A673 (cell line): ENCODE data around the gene GAS7. TPM values are rescaled to one million over a fixed set of nuclear protein-coding genes. Genes with fewer than 3 reads are reported as not detected.

Experiments
- BruUV-seq: library from RNA; stranded (reverse); fragments of 400-500 nt; replicated peaks from 2 replicates; lab custom pipeline; 2021; lab: Mats Ljungman, UMichigan
- CTCF ChIA-PET: fragments of 300-600 bp; sonication (Branson Sonifier 250); formaldehyde crosslinking; loops from one replicate; lab custom pipeline; 2022; ENCODE audit warnings: antibody characterized with exemption; lab: Charles Lee
- POLR2A ChIA-PET: fragments of 300-600 bp; sonication (Branson Sonifier 250); formaldehyde crosslinking; loops from one replicate; lab custom pipeline; 2022; ENCODE audit warnings: antibody characterized with exemption; ENCODE audit not compliant: low non-redundant PET; lab: Charles Lee
- DNase-seq: peaks from one replicate; pipeline ENCODE4 v3.0.0-alpha.2; 2015; ENCODE audit warnings: low spot score
- H3K27ac ChIP-seq: fragments of 200-600 bp; sonication (generic); 2 replicates; pipeline ENCODE4 v1.5.1; 2016; ENCODE audit warnings: mixed run types, low read depth, mild to moderate bottlenecking, mixed read lengths, antibody characterized with exemption, low read length; ENCODE audit not compliant: poor library complexity, severe bottlenecking
- H3K27me3 ChIP-seq: fragments of 200-600 bp; sonication (generic); replicated peaks from 2 replicates; pipeline ENCODE4 v1.6.1; 2017; ENCODE audit warnings: mixed run types, low read depth, mild to moderate bottlenecking, mixed read lengths, antibody characterized with exemption, low read length; ENCODE audit not compliant: insufficient read depth, poor library complexity
- H3K36me3 ChIP-seq: fragments of 200-600 bp; sonication (generic); 2 replicates; pipeline ENCODE4 v1.6.1; 2016; ENCODE audit warnings: mixed run types, mild to moderate bottlenecking, mixed read lengths, antibody characterized with exemption, low read length; ENCODE audit not compliant: insufficient read depth, poor library complexity, severe bottlenecking
- H3K4me1 ChIP-seq: fragments of 200-600 bp; sonication (generic); 2 replicates; pipeline ENCODE4 v1.6.1; 2017; ENCODE audit warnings: mixed run types, mild to moderate bottlenecking, mixed read lengths, antibody characterized with exemption, low read length; ENCODE audit not compliant: insufficient read depth, poor library complexity, severe bottlenecking
- H3K4me3 ChIP-seq: fragments of 200-600 bp; sonication (generic); 2 replicates; pipeline ENCODE4 v1.5.1; 2016; ENCODE audit warnings: low read depth, mixed run types, mild to moderate bottlenecking, mixed read lengths, low read length; ENCODE audit not compliant: poor library complexity, severe bottlenecking
- H3K9me3 ChIP-seq: fragments of 200-600 bp; sonication (generic); 2 replicates; pipeline ENCODE4 v1.6.1; 2016; ENCODE audit warnings: mixed run types, low read depth, mild to moderate bottlenecking, mixed read lengths, antibody characterized with exemption, low read length; ENCODE audit not compliant: poor library complexity, severe bottlenecking
- CTCF ChIP-seq: fragments of 300-800, 200-600 bp; sonication (generic); conservative IDR thresholded peaks from 2 replicates; pipeline ENCODE4 v1.5.1; 2017; ENCODE audit warnings: low read depth, mild to moderate bottlenecking, antibody characterized with exemption, low read length, moderate library complexity, mixed read lengths
- EZH2 ChIP-seq: fragments of 200-600 bp; sonication (generic); IDR thresholded peaks from 2 replicates; pipeline ENCODE4 v1.6.1; 2017; ENCODE audit warnings: borderline replicate concordance, low read depth, mild to moderate bottlenecking, mixed read lengths, antibody characterized with exemption, low read length; ENCODE audit not compliant: poor library complexity, severe bottlenecking
- intact Hi-C: fragments of 100-400 bp; cut with micrococcal nuclease; formaldehyde crosslinking; loops from one replicate; pipeline ENCODE4 v1.10.0; 2022; ENCODE audit not compliant: unreplicated experiment
- total RNA-seq: library from RNA; stranded (reverse); gene quantifications from 2 replicates; pipeline ENCODE4 v1.2.3, GENCODE V29; 2021

Gene GAS7
- total RNA-seq, 1 experiment from 2014 or later: 2.3 TPM

GRCh38 chr17:9936095-9936494, 262.3 kb downstream of the GAS7 start:
- CTCF ChIA-PET: no interaction called here
- POLR2A ChIA-PET: no interaction called here
- TF ChIP-seq CTCF: no peak
- TF ChIP-seq EZH2: no peak
- H3K27ac ChIP-seq: no peak overlapping the region
- H3K4me1 ChIP-seq: no peaks in the 10 kb centered on the region
- BruUV-seq: no TSS peak
- intact Hi-C loops: no loop called here
- H3K27me3 ChIP-seq: no peaks in the 10 kb centered on the region
- no peaks in the 10 kb centered on the region for H3K36me3 ChIP-seq
- no peak for DNase-seq
- no peaks in the 10 kb centered on the region for H3K9me3 ChIP-seq
- no peak overlapping the region for H3K4me3 ChIP-seq

- TF ChIP-seq EZH2: no peak
- TF ChIP-seq CTCF: no peak
- CTCF ChIA-PET: no interaction called here
- POLR2A ChIA-PET: no interaction called here
- Histone ChIP-seq H3K36me3 (no peaks in the 10 kb centered on the region), H3K27ac (no peak overlapping the region), H3K27me3 (no peaks in the 10 kb centered on the region), H3K4me3 (no peak overlapping the region), H3K9me3 (no peaks in the 10 kb centered on the region), H3K4me1 (no peaks in the 10 kb centered on the region)
- no peak for DNase-seq
- BruUV-seq: no TSS peak
- intact Hi-C loops: no loop called here
These were observed 263.0 kb downstream of the GAS7 start for GRCh38 chr17:9935408-9935807.

- BruUV-seq: no TSS peak
- POLR2A ChIA-PET: no interaction called here
- no peak for TF ChIP-seq CTCF
- TF ChIP-seq EZH2: no peak
These were observed 264.1 kb downstream of the GAS7 start for GRCh38 chr17:9934331-9934730.

More at GRCh38 chr17:9934331-9934730, 264.1 kb downstream of the GAS7 start:
- Histone ChIP-seq H3K4me1 (no peaks in the 10 kb centered on the region), H3K4me3 (no peak overlapping the region), H3K36me3 (no peaks in the 10 kb centered on the region), H3K27ac (no peak overlapping the region), H3K9me3 (no peaks in the 10 kb centered on the region), H3K27me3 (no peaks in the 10 kb centered on the region)
- intact Hi-C loops: no loop called here
- CTCF ChIA-PET: interaction anchor here (1.1 kb wide), 1 partner anchor 680 kb away, joined by 3 read pairs; no protein-coding TSS in a partner anchor
- DNase-seq: no peak
